HG03095 (cell line): Measurements from ENCODE around the gene ALOX12B.
"Not testable (repeated sequence)": the region's sequence is repeated elsewhere in the genome, so short reads cannot be mapped to it uniquely, and the experiment has no call there.

Experiments
- ATAC-seq: cut with Tn5 transposase; IDR thresholded peaks from one replicate; pipeline ENCODE4 v1.9.1; 2021; ENCODE audit warnings: moderate library complexity; ENCODE audit not compliant: unreplicated experiment

The ALOX12B gene

DNA sequence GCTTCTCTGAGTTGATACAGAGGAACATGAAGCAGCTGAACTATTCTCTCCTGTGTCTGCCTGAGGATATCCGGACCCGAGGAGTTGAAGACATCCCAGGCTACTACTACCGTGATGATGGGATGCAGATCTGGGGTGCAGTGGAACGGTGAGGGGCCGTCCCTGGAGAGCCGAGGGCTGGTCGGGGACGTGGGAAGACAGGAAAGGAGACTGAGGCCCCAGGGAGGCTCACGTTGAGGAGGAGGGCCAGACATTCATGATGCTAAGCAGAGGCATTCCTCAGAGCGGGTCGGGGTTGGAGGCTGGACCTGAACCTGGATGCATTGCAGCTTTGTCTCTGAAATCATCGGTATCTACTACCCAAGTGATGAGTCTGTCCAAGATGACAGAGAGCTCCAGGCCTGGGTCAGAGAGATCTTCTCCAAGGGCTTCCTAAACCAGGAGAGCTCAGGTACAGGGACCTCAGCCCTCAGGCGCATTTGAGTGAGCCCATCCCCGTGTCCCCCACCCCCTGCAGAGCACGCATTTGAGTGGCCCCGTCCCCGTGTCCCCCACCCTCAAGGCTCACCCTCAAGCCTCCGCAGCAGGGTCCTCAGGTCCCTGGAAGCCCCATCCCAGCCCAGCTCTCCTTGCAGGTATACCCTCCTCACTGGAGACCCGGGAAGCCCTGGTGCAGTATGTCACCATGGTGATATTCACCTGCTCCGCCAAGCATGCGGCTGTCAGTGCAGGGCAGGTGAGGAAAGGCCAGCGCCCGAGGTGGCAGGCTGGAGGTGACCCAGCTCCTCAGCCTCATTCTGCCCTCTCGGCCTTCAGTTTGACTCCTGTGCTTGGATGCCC is 40.4 kb downstream of the ALOX12B start:
- ATAC-seq: no peak

DNA sequence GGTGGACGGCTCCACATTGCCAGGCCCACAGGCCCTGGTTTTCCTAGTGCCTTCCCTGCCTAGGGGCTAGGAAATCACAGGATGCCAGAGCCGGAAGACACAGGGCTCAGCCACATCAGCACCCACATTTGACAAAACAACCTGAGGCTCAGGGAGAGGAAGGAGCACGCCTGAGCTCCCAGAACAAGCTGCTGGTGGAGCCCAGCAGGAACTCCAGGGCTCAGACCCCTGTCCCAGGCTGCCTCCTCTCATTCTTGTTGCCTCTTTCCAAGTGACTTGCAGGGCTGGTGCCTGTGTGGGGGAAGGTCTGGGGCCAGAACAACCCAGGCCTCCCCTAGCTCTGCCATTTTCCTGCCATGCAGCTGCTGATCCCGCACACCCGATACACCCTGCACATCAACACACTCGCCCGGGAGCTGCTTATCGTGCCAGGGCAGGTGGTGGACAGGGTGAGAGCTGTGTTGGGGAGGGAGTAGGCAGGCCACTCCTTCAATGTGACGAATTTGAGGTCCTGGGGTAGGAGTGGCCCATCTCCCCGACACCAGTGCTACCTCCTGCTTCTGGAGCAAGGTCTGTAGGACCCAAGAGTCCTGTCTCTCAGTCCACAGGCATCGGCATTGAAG is 41.1 kb downstream of the ALOX12B start:
- ATAC-seq: no peak

DNA sequence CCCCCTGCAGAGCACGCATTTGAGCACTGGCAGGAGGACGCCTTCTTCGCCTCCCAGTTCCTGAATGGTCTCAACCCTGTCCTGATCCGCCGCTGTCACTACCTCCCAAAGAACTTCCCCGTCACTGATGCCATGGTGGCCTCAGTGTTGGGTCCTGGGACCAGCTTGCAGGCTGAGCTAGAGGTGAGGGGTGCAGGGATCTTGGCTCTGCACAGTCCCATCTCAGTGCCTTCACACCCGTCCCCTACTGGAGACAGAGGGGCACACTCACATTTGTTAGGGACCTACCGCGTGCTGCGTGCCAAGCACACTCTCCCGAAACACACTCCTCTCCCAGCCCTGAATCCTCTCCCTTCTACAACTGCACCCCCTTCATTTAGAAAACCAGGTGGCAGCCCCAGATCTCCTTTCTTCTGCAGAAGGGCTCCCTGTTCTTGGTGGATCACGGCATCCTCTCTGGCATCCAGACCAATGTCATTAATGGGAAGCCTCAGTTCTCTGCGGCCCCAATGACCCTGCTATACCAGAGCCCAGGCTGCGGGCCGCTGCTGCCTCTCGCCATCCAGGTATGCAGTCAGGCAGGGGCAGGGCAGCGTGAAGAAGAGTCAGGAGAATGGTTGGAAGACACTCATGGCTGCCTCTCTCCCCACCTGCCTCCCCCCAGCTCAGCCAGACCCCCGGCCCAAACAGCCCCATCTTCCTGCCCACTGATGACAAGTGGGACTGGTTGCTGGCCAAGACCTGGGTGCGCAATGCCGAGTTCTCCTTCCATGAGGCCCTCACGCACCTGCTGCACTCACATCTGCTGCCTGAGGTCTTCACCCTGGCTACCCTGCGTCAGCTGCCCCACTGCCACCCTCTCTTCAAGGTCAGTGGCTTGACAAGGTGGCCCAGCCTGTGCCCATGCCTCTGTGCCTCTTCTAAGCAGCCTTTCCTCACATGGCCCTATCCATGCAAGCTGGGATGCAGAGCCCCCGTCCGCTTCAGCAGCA is 42.4 kb downstream of the ALOX12B start:
- no peak for ATAC-seq

DNA sequence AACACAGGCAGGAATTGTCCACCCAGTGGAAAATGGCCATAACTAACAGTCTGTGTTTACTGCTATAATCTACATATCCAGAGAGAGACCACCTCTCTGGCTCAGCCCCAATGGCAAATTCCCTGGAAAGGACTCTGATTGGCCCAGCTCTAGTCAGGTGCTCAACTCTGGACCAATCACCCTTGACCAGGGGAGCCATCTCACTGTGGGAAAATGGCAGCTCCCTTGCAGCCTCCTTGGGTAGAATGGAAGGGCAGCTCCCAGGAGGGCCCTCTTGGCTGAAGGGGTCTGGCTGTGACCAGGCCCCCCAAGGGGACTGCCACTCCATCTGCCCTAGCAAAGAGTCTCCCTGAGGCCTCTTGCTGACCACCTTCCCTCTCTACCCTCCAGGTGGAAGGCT is 45.5 kb downstream of the ALOX12B start:
- ATAC-seq: no peak

DNA sequence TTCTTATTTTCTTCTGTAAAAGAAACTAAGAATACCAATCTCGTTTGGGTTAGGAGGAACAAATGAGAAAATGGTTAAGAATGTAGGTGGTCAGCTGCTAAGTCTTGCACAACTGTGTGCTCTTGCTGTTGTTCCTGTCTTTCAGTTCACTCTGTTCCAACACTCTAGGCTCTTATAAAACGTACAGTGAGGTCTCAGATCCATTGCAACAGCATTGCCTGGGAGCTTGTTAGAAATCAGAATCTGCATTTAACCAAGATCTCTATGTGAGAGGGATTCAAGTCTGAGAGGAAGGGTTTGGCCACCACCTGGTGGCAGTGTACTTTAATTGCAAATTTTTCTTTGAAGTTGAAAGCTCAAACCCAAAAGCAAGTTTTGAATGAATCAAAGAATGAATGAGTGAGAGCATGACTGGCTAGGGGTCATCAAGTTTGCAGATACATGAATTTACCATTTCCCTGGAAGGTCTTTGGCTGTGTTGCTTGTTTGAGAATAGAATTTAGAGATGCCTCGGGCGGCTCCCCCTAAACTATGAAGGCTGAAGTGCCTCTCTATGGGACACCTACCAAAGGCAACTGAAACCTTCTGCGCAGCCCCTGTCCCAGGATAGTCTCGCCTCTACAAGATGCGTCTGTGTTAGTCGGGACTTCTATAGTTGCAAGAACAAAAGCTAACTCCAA is 46.1 kb downstream of the ALOX12B start:
- no peak for ATAC-seq

DNA sequence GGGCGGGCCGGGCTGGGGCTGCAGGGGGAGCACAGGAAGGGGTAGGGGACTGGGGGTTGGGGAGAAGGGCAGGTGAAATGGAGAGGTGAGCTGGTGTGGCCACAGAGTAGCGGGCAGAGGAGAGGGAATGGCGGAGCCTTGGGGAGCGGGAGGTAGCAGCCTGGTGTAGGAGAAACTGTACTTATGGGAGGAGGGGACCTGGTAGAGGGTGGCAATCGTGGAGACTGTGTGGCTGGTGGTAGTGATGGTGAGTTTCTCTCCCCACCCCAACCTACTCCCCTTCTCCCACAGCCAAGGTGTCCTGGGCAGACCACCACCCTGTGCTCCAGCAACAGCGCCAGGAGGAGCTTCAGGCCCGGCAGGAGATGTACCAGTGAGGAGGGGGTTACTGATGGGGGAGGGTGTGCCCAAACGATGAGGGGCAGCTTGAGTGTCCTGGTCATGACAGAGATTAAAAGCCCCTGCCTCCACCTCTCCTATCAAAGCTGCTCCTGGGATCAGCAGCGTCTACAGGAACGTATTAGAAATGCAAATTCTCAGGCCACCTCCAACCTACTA is 47.8 kb downstream of the ALOX12B start:
- no peak for ATAC-seq

DNA sequence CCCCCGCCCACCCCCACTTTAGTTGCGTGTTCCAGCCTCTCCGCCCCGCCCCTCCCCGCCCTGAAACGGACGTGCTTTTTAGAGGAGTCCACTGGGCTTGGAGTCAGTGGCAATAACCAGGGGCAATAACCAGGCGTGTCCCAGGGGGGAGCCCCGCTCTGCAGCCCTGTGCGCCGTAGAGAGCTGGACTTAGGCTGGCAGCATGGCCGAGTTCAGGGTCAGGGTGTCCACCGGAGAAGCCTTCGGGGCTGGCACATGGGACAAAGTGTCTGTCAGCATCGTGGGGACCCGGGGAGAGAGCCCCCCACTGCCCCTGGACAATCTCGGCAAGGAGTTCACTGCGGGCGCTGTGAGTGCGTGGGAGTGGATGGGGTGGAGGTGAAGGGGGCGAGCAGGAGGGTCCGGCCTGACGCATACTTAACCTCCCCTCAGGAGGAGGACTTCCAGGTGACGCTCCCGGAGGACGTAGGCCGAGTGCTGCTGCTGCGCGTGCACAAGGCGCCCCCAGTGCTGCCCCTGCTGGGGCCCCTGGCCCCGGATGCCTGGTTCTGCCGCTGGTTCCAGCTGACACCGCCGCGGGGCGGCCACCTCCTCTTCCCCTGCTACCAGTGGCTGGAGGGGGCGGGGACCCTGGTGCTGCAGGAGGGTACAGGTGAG is 48.4 kb downstream of the ALOX12B start, which contains the start of gene ALOX15B:
Gene ALOX15B, plus strand, starts transcription at position 106 of the 657 bp plus-strand sequence. Its CDS starts 97 bp downstream, at position 203.
- ATAC-seq: no peak

DNA sequence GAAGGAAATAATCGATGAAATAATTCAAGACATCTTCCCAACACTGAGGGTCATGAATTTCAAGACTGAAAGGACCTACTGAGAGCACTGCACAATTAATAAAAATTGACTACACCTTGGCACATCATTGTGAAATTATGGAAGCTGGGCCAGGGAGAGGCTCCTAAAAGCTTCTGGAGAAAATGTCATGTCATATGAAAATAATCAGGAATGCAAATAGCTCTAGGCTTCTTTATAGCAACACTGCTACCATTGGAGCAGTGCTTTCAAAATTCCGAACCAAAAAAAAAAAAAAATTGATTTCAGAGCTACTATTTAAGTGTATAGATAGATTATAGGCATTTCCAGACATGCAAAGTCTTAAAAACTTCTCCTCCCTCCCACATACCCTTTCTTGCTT is 55.1 kb downstream of the ALOX12B start:
- no peak for ATAC-seq

DNA sequence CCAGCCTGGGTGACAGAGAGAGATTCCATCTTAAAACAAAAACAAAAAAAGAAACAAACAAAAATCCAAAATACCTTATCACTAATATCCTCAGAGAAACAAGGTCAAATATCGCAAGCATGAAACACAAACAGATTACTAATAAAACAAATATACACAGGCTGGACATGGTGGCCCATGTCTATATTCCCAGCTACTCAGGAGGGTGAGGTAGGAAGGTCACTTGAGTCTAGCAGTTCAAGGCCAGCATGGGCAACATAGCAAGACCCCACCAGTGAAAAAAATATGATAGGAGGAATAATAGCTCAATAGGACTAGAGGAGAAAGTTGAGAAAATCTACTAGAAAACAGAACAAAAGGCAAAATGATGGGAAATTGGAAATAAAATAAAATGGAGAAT is 55.6 kb downstream of the ALOX12B start:
- ATAC-seq: no peak

DNA sequence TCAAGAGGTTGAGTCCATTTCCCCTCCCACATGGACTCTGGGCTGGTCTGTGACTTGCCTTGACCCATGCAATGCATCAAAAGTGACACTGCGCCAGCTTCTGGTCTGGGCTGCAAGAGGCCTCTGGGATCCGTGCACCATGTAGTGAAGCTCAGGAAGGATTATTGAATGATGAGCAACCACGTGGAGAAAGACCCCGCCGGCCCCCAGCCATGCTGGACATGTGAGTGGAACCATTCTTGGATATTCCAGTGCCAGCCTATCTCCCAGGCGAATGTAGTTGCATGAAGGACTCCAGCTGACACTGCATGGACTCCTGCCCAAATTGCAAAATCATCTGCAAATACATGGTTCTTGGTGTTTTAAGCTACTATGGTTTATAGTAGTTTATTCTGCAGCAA is 56.3 kb downstream of the ALOX12B start:
- no peak for ATAC-seq

DNA sequence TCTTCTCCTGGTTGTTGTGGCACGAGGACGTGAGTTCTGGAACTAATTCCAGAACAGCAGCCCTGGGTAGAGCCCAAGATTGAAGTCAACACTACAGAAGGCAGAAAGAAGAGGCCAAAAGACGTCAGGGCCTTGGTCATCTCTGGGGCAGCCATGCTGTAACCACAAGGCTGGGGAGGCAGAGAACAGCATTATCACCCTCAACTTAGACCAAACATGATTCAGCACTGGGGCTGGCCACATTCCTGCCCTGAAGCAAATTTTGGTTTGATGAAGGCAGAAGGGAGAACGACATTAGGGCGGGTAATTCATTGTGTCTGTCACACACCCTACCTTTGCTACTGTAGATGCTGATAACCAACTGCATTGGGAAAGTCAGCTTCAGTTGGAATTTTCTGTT is 58.4 kb downstream of the ALOX12B start:
- ATAC-seq: no peak

DNA sequence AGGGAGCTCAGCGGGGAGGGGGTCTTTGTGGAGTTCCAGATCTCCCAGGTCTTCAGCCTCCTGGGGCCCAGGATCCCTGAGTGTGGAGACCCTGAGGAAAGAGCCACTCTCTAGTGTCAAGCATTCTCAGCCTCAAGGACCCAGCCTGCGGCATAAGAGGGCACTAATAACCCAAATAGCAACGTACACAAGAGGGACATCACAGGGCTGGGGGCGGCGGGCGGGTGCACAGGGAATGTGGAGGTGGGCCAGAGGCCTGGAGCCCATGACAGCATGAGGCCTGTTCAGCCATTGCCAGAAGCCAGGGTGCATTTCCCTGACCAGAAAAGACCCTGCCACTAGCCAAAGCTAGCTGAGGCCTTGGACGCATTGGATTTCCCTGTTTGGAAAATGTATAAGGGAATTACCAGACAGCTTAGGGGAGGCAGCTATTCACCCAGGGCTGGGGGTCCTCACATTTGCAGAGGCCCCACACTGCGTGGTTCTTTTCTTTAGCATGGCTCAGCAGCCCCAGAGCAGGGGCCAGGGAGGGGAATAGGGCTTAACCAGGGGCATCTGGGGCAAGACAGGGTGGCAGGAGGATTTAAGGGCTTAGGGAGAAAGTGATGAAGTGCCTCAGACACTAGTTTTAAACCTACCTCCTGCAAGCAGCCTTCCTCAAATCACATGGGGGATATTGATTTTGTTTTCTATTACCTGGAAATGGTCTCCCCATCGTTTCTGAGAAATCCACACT is 62.2 kb downstream of the ALOX12B start:
- no peak for ATAC-seq

DNA sequence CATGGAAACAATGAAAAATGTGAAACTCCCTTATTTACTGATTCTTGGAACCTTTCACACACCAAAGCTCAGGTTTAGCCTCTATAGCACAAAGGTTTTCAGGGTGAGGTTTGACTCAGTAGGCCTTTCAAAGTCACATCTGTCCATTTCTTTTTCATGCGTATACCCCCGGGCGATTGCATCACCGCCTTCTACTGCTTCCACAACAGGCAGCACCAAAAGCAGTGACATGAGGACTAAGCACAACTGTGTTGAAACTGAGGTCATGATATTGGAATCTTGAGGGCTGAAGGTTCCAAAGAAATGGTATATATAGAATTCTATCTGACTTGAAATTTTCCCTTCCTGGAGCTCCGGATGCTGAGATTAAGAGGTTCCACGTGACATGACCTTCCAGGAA is 63.4 kb downstream of the ALOX12B start:
- ATAC-seq: not testable (repeated sequence)
